HG03442 (cell line): ENCODE results near the gene WASF2.
"Not testable (repeated sequence)": the region's sequence is repeated elsewhere in the genome, so short reads cannot be mapped to it uniquely, and the experiment has no call there.

ENCODE experiments used
- ATAC-seq: cut with Tn5 transposase; IDR thresholded peaks from one replicate; pipeline ENCODE4 v1.9.1; 2021; ENCODE audit warnings: mild to moderate bottlenecking, moderate library complexity; ENCODE audit not compliant: unreplicated experiment

WASF2 gene

DNA sequence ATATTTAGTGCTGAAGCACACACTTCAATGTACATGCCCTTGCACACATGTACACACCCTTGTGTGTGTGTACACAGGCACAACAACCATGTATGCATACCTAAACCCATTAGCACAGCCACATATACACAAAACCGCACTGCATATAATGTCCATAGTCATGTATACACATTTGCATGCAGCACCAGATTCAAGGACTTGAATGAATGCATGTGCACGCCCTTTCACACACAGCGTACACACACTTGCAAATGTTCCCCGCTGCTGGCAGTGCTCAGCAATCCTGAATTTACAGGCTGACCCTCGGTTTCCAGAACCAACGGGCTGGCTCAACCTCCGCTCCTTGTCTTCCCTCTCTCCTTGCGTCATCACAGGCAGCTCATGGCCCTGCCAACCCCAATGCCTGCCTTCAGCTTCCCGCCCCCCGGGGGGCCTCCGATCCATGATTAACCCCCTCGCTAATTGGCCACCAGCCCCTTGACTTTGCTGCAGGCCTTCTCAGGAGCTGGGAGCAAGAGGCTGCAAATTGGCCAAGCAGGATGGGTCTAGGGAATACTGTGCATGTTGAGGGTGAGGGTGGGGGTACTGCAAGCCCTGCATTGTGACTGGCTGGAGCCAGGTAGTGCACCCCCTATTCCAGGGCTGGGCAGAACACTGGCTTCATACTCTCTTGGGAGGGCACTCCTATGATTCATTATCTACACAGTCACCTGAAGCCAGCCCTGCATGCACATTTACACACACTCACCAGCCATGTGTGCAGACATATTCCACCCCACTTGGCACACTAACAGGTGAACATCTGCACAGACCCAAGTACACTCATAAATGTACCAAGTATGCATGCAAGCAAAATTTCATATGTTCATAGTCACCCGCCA lies 89.6 kb downstream of the WASF2 start:
- ATAC-seq = no peak

DNA sequence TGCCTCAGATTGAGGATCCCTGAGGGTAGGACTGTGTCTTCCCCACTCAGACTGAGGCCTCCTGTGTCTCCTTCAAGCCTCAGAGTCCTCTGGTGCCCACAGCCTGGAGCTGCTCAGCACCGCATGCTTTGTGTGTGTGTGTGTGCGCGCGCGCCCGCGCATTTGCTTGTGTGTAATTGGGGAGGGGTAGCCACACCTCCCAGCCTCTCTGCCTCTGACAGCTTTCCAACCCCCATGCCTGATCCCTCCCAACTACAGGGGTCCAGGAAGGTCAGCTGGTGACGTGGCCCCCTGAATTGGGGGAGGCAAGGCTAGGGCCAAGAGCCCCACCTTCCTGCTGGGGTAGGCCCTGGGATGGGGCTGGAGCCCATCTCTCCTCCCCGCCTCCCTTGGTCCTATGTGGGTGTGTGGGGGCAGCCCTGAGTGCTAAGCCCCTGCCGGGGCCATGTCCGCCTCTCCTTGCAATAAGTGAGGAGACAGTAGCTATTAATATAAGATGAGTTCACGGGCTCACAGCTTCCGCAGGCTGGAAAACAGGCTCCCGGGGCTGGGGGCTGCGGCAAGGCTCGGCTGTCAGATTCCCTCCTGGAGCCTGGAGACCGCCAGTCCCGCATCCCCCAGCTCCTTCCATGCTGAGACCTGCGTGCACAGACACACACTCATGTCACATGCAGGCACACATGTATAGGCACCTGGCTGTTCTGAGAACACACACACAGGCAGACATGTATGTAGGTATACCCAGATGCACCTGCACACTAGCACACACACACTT lies 90.5 kb downstream of the WASF2 start:
- ATAC-seq = no peak

DNA sequence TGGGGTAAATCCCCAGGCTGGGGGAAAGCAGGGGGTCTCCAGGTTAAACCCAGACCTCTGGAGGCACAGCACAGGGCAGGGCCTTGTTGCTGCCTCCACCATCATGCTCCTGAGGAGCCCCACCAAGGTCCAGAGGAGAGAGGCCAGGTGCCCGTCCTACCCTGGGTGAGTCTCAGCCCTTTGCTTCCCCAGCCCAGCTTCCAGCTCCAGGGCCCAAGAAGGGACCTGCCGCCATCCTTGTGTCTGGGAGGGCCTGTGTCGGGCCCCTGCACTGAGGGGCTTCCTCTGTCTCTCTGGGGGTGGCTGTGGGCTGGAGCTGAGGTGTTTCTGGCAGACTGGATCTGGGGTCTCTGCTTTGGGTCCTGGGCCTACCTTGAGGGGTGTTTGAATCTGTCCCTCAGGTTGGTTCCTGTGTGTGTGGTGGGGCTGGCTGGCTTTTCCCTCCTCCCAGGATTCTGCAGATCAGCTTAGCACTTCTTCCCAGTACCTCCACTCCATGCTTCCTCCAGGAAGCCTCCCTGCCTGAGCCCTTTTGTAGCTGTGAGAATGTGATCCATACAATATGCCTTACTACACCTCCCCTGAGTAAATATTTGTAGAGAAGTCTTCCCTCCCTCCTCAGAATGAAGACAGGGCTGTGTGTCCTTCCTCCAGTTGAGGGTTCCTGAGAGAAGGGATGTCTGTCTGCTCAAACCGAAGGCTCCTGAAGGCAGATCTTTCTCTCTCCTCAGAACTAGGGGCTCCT lies 91.4 kb downstream of the WASF2 start:
- ATAC-seq = no peak

DNA sequence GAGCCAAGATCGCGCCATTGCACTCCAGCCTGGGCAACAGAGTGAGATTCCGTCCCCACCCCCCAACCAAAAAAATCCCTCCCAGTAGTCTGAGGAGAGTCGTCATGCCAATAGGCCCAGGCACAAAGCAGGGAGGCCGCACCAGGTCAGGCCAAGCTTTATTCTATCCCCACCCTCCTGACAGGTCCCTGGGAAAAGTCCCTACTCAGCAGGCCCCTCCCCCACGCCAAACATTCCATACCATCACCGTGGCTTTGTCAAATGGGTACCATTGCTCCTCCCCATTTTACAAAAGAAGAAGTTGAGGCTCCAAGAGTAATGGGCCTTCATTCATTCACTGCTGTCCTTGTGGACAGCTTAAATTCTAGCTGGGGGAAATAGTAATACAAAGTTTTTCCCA lies 92.2 kb downstream of the WASF2 start:
- ATAC-seq = no peak

DNA sequence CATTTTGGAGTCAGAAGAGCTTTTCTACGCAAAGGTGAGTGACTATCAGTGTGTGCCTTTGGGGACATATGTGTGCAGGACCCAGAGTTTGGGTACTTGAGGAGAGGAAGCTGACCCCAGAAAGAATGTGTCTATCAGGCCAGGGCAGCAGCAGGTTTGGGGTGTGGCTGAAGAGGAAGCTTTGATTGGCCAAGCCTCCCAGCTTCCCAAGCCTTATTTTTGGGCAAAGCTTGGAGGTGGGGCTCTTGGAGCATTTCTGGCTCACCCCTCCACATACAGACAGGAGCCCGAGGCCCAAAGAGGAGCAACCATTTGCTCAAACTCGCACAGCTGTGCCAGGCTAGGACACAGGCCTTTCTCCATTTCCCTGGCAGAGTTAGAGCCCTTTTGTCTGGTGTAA lies 92.9 kb downstream of the WASF2 start:
- no peak for ATAC-seq

DNA sequence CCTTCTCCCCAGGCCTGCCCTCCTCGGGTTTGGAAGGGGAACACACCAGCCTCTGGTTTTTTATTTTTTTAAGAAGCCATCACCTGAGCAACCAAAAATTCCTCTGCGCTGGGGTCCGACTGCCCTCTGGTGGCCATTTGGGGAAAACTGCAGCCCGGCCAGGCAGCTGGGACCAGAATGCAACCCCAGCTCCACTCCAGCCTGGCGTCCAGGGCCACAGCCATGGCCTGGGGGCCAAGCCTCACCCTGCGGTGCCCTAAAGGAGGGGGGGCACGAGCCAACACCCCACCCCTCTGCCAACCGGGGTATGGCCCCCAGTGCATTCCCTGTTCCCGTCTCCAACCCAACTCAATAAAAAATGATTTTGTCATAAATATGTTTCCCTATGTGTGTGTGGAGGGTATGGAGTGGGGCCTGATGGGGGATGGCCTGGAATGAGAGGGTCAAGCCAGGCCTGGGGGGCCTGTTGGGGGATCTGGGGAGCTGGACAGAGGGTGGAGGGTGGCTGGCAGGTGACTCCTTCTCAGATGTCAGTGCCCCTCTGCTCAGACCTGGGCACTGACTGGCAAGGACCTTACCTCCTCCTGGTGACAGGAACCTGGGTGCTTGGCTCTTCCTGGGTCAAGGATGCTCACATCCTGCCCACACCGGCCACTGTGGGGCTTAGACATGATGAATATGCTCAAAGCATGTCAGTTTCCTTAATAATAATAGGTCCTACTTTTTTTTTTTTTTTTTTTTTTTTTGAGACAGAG lies 94.3 kb downstream of the WASF2 start:
- ATAC-seq = no peak

DNA sequence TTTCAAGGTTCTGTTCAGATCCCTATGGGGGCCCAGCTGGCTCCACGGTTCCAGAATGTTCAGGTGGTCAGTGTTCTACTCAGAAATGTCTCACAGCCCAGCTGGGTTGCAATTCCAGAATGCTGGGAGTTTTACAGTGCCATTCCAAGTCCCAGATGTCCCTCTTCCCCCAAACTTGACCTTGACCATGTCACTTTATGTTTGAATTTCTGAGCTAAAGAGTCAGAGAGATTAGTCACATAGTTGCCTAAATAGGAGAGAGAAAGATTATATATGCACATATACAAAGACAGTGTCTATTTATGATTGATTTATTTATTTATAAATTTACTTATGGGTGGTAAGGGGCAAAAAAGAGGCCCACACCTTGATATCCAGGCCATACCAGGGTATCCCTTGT lies 95.0 kb downstream of the WASF2 start:
- ATAC-seq = no peak

DNA sequence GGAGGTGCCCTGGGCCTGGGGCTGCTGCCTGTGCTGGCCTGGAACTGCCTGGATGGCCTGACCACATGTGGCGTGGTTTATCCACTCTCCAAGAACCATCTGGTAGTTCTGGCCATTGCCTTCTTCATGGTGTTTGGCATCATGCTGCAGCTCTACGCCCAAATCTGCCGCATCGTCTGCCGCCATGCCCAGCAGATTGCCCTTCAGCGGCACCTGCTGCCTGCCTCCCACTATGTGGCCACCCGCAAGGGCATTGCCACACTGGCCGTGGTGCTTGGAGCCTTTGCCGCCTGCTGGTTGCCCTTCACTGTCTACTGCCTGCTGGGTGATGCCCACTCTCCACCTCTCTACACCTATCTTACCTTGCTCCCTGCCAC lies 95.7 kb downstream of the WASF2 start:
- no peak for ATAC-seq

DNA sequence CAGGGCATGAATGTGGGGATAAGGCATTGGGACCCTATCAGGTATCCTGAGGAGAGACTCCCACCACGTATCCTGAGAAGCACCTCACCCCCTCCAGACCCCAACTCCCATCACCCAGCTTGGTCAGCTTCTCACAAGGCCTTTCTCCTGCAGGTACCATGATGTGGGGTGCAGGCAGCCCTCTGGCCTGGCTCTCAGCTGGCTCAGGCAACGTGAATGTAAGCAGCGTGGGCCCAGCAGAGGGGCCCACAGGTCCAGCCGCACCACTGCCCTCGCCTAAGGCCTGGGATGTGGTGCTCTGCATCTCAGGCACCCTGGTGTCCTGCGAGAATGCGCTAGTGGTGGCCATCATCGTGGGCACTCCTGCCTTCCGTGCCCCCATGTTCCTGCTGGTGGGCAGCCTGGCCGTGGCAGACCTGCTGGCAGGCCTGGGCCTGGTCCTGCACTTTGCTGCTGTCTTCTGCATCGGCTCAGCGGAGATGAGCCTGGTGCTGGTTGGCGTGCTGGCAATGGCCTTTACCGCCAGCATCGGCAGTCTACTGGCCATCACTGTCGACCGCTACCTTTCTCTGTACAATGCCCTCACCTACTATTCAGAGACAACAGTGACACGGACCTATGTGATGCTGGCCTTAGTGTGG lies 96.2 kb downstream of the WASF2 start:
- no peak for ATAC-seq

DNA sequence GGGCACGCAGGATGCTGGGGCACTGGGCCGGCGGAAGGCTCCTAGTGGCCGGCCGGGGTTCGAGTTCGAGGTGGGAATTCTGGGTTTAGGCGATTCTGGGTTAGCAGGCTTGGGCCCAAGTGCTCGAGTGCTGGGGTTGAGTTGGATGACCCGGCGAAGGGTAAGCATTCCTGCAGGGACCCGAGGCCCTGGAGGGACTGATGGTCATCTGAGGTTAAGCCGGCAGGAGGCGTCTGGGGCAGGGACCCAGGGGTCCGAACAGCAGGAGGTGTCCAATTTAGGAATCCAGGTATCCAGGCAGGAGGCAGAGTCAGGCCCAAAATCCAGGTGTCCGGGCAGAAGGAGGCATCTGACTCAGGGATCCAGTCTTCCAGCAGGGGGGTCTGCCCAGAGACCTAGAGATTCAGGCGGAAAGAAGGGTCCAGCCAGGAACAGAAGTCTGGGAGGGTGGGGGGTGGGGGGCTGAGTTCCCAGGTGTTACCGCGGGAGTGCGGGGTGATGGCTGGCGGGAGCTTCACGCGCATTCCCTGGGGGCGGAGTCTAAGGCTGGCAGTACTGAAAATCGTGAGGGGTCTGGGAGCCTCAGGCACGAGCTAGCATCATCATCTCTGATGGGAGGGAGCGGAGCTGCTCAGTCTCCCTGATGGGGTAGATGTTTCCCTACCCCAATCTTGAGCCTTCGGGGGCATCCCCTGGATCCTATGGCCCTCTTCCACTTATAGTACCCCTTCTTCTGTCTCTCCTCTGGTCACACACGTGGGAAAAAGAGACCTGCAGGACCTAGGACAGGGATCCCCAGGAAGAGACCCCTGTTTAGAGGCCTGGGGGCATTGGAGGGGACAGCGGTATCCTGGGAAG lies 97.0 kb downstream of the WASF2 start:
- no peak for ATAC-seq

DNA sequence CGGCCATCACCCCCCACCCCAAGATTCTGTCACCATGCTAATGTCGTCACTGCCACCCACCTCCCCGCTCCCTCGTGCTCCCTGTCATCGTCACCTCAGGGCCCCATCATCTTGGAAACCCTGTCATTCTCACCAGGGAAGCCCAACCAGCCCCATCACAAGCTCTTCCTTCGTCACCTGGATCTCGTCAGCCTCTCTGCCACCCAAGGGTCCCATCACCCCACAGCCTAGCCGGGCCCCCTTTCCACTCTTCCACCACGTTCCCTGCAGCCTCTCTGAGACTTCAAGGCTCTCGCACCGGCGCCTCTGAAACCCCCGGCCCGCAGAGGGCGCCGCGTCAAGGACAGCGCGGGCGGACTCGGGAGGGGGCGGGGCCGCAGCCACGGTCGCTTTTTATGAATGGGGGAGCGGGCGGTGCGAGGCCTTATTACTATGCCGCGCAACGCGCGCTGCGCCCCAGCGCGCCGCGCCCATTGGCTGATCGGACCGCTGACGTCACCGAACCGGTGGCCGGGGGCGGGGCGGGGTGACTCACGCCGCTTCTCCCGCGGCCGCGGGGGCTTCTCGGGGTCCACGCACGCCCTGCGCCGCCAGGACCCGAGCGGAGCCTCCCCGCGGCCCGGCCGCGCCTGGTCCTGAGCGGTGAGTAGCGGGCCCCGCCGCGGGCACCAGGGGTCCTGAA lies 97.7 kb downstream of the WASF2 start, which contains the start of gene GPR3:
Gene GPR3, plus strand, starts transcription at position 527 of the 682 bp plus-strand sequence. CDS start 1,177 bp downstream, outside the sequence.
- peak; percentile 67 for ATAC-seq

DNA sequence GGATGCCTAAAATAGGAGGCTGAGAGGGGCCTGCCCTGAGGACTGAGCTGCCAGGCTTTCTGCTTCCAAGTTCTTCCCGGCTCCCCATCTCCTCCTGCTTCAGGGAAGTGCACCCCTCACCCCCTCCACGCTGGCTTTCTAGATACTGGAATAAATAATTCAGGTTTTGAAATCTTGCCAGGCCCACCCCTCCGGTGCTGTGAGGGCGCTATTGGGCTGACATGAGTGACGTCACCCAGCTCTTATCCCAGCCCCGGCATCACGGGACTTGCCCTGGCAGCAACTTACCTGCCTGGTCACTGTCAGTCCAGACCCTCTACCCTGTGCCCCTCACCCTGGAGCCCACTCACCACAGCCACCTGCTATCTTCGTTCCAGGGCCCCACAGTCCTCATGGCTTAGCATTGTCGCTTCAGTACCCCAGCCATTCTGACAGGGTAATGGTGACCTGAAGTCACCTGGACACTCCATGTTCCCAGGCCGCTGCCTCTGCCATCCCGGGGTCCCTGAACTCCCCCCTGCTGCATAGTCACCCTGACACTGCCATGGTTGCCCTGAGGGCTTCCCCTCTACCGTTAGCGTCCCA lies 98.4 kb downstream of the WASF2 start:
- ATAC-seq = no peak

DNA sequence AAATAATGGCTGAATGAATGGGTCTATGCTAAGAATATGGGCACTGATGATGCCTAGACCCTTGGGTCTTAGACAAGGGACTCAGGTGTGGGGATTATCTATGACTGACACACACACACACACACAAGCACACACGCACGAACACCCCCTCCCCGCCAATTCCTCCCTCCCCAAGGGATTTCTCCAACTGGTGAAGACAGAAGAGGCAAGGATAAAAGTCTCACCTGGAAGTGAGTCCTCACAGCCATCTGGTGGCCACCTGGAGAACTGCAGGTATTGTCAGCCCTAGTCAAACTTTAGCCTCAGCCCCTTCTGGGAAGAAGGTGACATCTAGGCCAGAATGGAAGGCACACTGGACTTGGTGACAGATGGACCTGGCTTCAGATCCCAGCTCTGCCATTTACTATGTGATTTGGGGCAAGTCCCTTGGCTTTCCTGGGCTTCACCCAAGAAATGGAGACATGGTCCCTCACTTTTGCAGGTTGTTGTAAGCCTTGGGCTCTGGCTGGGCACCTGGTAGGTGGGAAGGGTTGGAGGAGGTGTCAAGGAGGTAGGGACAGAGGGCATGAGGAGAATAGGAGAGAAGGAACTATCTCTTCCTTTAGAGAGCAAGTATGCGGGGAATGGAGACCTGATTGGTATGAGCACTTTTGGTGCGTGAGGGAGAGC lies 101.5 kb downstream of the WASF2 start:
- no peak for ATAC-seq

DNA sequence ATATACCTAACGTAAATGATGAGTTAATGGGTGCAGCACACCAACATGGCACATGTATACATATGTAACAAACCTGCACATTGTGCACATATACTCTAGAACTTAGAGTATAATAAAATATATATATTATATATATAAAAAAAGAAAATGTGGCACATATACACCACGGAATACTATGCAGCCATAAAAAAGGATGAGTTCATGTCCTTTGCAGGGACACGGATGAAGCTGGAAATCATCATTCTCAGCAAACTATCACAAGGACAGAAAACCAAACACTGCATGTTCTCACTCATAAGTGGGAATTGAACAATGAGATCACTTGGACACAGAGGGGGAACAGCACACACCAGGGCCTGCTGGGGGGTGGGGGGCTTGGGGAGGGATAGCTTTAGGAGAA lies 105.2 kb downstream of the WASF2 start:
- ATAC-seq = not testable (repeated sequence)

DNA sequence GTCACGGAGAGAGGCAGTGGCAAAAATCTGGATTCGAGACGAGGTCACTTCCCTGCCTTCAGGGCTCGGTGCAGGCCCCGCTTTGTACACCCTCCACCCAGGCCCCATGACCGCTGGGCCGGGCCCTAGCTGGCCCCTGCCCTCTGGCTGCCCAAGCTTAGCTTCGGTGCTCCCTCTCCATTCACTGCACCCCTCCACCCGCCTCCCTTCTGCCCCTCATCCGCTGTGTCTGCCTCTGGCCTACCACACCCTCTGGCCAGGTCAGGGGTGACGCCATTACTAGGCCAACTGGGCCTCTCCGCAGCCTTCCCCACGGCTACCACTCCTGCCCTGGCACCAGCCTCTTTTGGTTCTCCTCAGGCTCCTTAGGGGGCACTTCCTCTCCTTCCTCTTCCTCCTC lies 106.3 kb downstream of the WASF2 start:
- no peak for ATAC-seq

DNA sequence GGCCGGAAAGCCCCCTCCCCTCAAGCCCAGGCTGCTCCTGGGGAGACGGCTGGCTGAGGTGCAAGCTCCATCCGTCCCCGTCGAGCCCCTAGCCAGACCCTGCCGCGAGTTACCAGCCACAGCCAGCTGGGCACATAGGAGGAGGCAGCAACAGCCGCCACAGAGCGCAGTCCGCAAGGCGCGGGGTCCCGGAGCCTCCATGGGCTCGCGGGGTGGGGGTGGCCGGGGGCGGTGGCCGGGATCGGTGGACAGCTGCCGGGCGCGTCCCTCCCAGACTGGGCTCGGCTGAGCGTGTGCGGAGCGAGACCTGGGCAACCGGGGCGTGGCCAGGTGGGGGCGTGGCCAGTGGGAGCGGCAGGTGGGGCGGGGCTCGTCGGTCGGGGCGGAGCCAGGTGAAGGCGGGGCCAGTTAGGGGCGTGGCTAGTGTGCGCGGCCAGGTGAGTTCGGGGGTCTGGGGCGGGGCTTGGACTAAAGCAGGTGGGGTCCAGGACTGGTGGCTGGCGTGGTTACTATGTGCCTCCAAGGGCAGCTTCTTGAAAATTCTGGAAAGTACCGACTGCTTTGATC lies 106.8 kb downstream of the WASF2 start, which contains the start of gene CD164L2:
Gene CD164L2, minus strand, starts transcription at position 295 of the 567 bp plus-strand sequence. Its CDS starts 94 bp downstream, at position 201.
- no peak for ATAC-seq
